ENCODE measurements around the gene NIPA2.

DNA sequence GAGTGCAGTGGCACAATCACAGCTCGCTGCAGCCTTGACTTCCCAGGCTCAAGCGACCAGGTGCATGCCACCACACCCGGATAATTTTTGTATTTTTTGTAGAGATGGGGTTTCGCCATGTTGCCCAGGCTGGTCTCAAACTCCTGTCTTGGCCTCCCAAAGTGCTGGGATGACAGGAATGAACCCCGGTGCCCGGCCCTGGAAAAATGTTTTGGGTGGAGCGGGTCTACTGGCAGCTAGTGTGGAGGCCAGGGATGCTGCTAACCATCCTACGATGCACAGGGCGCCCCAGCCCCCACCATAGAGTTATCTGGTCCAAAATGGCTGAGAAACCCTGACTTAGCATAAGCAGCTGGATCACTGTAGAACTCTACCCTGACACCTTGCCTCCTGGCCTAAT lies 35.4 kb downstream of the NIPA2 start:
- no peak for TF ChIP-seq SETDB1 (IDR thresholded peaks at IDR 0.05; ENCODE audit: insufficient read length, low read length)
- TF ChIP-seq, protein P1, sequence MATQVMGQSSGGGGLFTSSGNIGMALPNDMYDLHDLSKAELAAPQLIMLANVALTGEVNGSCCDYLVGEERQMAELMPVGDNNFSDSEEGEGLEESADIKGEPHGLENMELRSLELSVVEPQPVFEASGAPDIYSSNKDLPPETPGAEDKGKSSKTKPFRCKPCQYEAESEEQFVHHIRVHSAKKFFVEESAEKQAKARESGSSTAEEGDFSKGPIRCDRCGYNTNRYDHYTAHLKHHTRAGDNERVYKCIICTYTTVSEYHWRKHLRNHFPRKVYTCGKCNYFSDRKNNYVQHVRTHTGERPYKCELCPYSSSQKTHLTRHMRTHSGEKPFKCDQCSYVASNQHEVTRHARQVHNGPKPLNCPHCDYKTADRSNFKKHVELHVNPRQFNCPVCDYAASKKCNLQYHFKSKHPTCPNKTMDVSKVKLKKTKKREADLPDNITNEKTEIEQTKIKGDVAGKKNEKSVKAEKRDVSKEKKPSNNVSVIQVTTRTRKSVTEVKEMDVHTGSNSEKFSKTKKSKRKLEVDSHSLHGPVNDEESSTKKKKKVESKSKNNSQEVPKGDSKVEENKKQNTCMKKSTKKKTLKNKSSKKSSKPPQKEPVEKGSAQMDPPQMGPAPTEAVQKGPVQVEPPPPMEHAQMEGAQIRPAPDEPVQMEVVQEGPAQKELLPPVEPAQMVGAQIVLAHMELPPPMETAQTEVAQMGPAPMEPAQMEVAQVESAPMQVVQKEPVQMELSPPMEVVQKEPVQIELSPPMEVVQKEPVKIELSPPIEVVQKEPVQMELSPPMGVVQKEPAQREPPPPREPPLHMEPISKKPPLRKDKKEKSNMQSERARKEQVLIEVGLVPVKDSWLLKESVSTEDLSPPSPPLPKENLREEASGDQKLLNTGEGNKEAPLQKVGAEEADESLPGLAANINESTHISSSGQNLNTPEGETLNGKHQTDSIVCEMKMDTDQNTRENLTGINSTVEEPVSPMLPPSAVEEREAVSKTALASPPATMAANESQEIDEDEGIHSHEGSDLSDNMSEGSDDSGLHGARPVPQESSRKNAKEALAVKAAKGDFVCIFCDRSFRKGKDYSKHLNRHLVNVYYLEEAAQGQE (tag by site-specific recombination; IDR thresholded peaks at IDR 0.05) = no peak
- TF ChIP-seq, protein P2, sequence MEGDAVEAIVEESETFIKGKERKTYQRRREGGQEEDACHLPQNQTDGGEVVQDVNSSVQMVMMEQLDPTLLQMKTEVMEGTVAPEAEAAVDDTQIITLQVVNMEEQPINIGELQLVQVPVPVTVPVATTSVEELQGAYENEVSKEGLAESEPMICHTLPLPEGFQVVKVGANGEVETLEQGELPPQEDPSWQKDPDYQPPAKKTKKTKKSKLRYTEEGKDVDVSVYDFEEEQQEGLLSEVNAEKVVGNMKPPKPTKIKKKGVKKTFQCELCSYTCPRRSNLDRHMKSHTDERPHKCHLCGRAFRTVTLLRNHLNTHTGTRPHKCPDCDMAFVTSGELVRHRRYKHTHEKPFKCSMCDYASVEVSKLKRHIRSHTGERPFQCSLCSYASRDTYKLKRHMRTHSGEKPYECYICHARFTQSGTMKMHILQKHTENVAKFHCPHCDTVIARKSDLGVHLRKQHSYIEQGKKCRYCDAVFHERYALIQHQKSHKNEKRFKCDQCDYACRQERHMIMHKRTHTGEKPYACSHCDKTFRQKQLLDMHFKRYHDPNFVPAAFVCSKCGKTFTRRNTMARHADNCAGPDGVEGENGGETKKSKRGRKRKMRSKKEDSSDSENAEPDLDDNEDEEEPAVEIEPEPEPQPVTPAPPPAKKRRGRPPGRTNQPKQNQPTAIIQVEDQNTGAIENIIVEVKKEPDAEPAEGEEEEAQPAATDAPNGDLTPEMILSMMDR (tag by site-specific recombination; IDR thresholded peaks at IDR 0.05) = no peak
- TF ChIP-seq ZBTB44 (tag by site-specific recombination; IDR thresholded peaks at IDR 0.05) = no peak
- TF ChIP-seq SCRT1 (tag by site-specific recombination; IDR thresholded peaks at IDR 0.05; ENCODE audit: borderline replicate concordance) = no peak
- TF ChIP-seq ZBTB17 (tag by site-specific recombination; IDR thresholded peaks at IDR 0.05) = no peak
- TF ChIP-seq FEZF1 (tag by site-specific recombination; IDR thresholded peaks at IDR 0.05) = no peak
- TF ChIP-seq ZBTB11 (tag by site-specific recombination; conservative IDR thresholded peaks at IDR 0.05; ENCODE audit: low read depth) = no peak
- TF ChIP-seq ZNF768 (tag by site-specific recombination; IDR thresholded peaks at IDR 0.05) = no peak
- no peak for TF ChIP-seq KLF17 (tag by site-specific recombination; IDR thresholded peaks at IDR 0.05)
- TF ChIP-seq ZNF404 (tag by site-specific recombination; IDR thresholded peaks at IDR 0.05) = no peak
- TF ChIP-seq, protein P3, sequence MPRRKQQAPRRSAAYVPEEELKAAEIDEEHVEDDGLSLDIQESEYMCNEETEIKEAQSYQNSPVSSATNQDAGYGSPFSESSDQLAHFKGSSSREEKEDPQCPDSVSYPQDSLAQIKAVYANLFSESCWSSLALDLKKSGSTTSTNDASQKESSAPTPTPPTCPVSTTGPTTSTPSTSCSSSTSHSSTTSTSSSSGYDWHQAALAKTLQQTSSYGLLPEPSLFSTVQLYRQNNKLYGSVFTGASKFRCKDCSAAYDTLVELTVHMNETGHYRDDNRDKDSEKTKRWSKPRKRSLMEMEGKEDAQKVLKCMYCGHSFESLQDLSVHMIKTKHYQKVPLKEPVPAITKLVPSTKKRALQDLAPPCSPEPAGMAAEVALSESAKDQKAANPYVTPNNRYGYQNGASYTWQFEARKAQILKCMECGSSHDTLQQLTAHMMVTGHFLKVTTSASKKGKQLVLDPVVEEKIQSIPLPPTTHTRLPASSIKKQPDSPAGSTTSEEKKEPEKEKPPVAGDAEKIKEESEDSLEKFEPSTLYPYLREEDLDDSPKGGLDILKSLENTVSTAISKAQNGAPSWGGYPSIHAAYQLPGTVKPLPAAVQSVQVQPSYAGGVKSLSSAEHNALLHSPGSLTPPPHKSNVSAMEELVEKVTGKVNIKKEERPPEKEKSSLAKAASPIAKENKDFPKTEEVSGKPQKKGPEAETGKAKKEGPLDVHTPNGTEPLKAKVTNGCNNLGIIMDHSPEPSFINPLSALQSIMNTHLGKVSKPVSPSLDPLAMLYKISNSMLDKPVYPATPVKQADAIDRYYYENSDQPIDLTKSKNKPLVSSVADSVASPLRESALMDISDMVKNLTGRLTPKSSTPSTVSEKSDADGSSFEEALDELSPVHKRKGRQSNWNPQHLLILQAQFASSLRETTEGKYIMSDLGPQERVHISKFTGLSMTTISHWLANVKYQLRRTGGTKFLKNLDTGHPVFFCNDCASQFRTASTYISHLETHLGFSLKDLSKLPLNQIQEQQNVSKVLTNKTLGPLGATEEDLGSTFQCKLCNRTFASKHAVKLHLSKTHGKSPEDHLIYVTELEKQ (tag by site-specific recombination; IDR thresholded peaks at IDR 0.05; ENCODE audit: borderline replicate concordance) = no peak
- TF ChIP-seq ZNF148 (tag by site-specific recombination; IDR thresholded peaks at IDR 0.05; ENCODE audit: borderline replicate concordance) = no peak
- no peak for TF ChIP-seq ZNF211 (tag by site-specific recombination; IDR thresholded peaks at IDR 0.05; ENCODE audit: low read depth)
